Astrocyte (in vitro differentiated cells and primary cell): Measurements from ENCODE around the gene PYURF. TPM values are rescaled to one million over a fixed set of nuclear protein-coding genes. Genes with fewer than 3 reads are reported as not detected.

ENCODE experiments used
- DNase-seq: peaks from one replicate; pipeline ENCODE4 v3.0.0-alpha.2; 2010; ENCODE audit warnings: low read depth
- FAIRE-seq: peaks from 2 replicates; lab custom pipeline; 2011; peaks lifted over from hg19 to GRCh38; lab: Jason Lieb, UNC
- H2AFZ ChIP-seq: 2 replicates; pipeline ENCODE4 v1.6.0; 2012; ENCODE audit warnings: low read depth, low read length, inconsistent platforms
- H3K27ac ChIP-seq: 2 replicates; pipeline ENCODE4 v1.5.1; 2011; ENCODE audit warnings: low read depth, low read length, inconsistent platforms
- H3K27me3 ChIP-seq: 2 replicates; pipeline ENCODE4 v1.6.0; 2011; ENCODE audit warnings: low read length, inconsistent platforms; ENCODE audit not compliant: insufficient read depth
- H3K36me3 ChIP-seq: 2 replicates; pipeline ENCODE4 v1.5.1; 2011; ENCODE audit warnings: low read length, inconsistent platforms; ENCODE audit not compliant: insufficient read depth
- H3K4me1 ChIP-seq: 2 replicates; pipeline ENCODE4 v1.5.1; 2011; ENCODE audit warnings: low read length, inconsistent platforms; ENCODE audit not compliant: insufficient read depth
- H3K4me2 ChIP-seq: 2 replicates; pipeline ENCODE4 v1.6.0; 2012; ENCODE audit warnings: low read length, inconsistent platforms
- H3K4me3 ChIP-seq: 2 replicates; pipeline ENCODE4 v1.5.1; 2011; ENCODE audit warnings: low read depth, mild to moderate bottlenecking, low read length, inconsistent platforms; ENCODE audit not compliant: insufficient read depth
- H3K79me2 ChIP-seq: 2 replicates; pipeline ENCODE4 v1.6.0; 2012; ENCODE audit warnings: mild to moderate bottlenecking, low read length, inconsistent platforms; ENCODE audit not compliant: insufficient read depth
- H3K9ac ChIP-seq: 2 replicates; pipeline ENCODE4 v1.6.0; 2012; ENCODE audit warnings: mild to moderate bottlenecking, low read length, inconsistent platforms
- H3K9me3 ChIP-seq: 2 replicates; pipeline ENCODE4 v1.5.1; 2012; ENCODE audit warnings: low read depth, mild to moderate bottlenecking, low read length, inconsistent platforms; ENCODE audit not compliant: insufficient read depth
- H4K20me1 ChIP-seq: 2 replicates; pipeline ENCODE4 v1.6.0; 2012; ENCODE audit warnings: low read length, inconsistent platforms; ENCODE audit not compliant: insufficient read depth
- H3K27ac Mint-ChIP-seq: one replicate; pipeline ENCODE4 v1.8.0; 2021; ENCODE audit warnings: mild to moderate bottlenecking, mixed read lengths; ENCODE audit not compliant: unreplicated experiment
- H3K27me3 Mint-ChIP-seq: one replicate; pipeline ENCODE4 v1.8.0; 2021; ENCODE audit warnings: low read depth, mixed read lengths; ENCODE audit not compliant: unreplicated experiment
- H3K36me3 Mint-ChIP-seq: one replicate; pipeline ENCODE4 v1.8.0; 2021; ENCODE audit warnings: low read depth, mixed read lengths; ENCODE audit not compliant: unreplicated experiment
- H3K4me1 Mint-ChIP-seq: one replicate; pipeline ENCODE4 v1.8.0; 2021; ENCODE audit warnings: low read depth, mixed read lengths; ENCODE audit not compliant: unreplicated experiment
- H3K4me3 Mint-ChIP-seq: one replicate; pipeline ENCODE4 v1.8.0; 2021; ENCODE audit warnings: mild to moderate bottlenecking, moderate library complexity, mixed read lengths; ENCODE audit not compliant: unreplicated experiment
- H3K9me3 Mint-ChIP-seq: one replicate; pipeline ENCODE4 v1.8.0; 2021; ENCODE audit warnings: mild to moderate bottlenecking, mixed read lengths; ENCODE audit not compliant: unreplicated experiment
- CTCF ChIP-seq: IDR thresholded peaks from 2 replicates; pipeline ENCODE4 v1.5.1; 2011; ENCODE audit warnings: low read depth, mild to moderate bottlenecking, inconsistent platforms, low read length, moderate library complexity; ENCODE audit not compliant: insufficient read depth
- EZH2 ChIP-seq: IDR thresholded peaks from 2 replicates; pipeline ENCODE4 v1.6.1; 2012; ENCODE audit warnings: mild to moderate bottlenecking, low read length, inconsistent platforms; ENCODE audit not compliant: insufficient read depth
- total RNA-seq: library from RNA; stranded (reverse); gene quantifications from 2 replicates; pipeline ENCODE4 v1.2.1, GENCODE V29; 2021

PYURF gene
- total RNA-seq, 1 donor from 2014 or later = 51.6 TPM

- H2AFZ ChIP-seq = no peak overlapping the region
- no peak overlapping the region for H3K4me3 ChIP-seq
- H3K36me3 Mint-ChIP-seq = no peaks in the 10 kb centered on the region
- H3K27me3 ChIP-seq = no peaks in the 10 kb centered on the region
- FAIRE-seq (no peak), DNase-seq (no peak)
- peaks cover 4% of the 10 kb centered on the region for H3K27me3 Mint-ChIP-seq
- no peak overlapping the region for H3K27ac ChIP-seq
- H3K9me3 ChIP-seq = no peaks in the 10 kb centered on the region
- no peak overlapping the region for H3K27ac Mint-ChIP-seq
- H3K4me3 Mint-ChIP-seq = no peak overlapping the region
- no peaks in the 10 kb centered on the region for H3K36me3 ChIP-seq
- H3K79me2 ChIP-seq = no peaks in the 10 kb centered on the region
- H4K20me1 ChIP-seq = no peaks in the 10 kb centered on the region
- no peak overlapping the region for H3K9ac ChIP-seq
- no peak for TF ChIP-seq CTCF
- TF ChIP-seq EZH2 = no peak
- H3K4me1 ChIP-seq = no peaks in the 10 kb centered on the region
- no peaks in the 10 kb centered on the region for H3K9me3 Mint-ChIP-seq
- no peaks in the 10 kb centered on the region for H3K4me1 Mint-ChIP-seq
- H3K4me2 ChIP-seq = no peak overlapping the region
Measured at GRCh38 chr4:88511236-88511635, 12.3 kb downstream of the PYURF start.

DNA sequence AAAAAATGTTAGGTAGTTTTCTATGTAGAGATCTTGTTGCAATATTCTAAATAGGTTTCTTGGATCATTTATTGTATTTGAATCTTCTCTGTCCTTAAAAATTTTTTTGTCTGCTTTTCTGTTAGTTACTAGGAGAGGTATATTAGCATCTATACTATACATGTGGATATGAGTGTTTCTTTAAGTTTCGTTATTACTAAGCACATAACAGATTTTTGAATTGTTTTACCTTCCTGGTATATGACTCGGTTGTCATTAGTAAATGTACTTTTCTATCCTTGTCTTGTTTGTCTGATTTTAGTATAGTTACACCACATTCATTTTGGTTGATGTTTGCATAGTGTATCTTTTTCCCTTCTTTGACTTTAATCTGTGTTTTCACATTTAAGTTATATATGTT, 20.2 kb downstream of the PYURF start:
- H3K9ac ChIP-seq = no peak overlapping the region
- Mint-ChIP-seq H3K27ac (no peak overlapping the region), H3K4me1 (no peaks in the 10 kb centered on the region), H3K27me3 (no peaks in the 10 kb centered on the region), H3K4me3 (no peak overlapping the region), H3K36me3 (peaks cover 3% of the 10 kb centered on the region), H3K9me3 (no peaks in the 10 kb centered on the region)
- H4K20me1 ChIP-seq = no peaks in the 10 kb centered on the region
- H3K36me3 ChIP-seq = no peaks in the 10 kb centered on the region
- H3K9me3 ChIP-seq = no peaks in the 10 kb centered on the region
- H3K27ac ChIP-seq = no peak overlapping the region
- no peaks in the 10 kb centered on the region for H3K4me1 ChIP-seq
- TF ChIP-seq EZH2 (no peak), CTCF (no peak)
- DNase-seq (no peak), FAIRE-seq (no peak)
- H3K4me2 ChIP-seq = no peak overlapping the region
- H3K27me3 ChIP-seq = no peaks in the 10 kb centered on the region
- H3K79me2 ChIP-seq = no peaks in the 10 kb centered on the region
- no peak overlapping the region for H2AFZ ChIP-seq
- no peak overlapping the region for H3K4me3 ChIP-seq

DNA sequence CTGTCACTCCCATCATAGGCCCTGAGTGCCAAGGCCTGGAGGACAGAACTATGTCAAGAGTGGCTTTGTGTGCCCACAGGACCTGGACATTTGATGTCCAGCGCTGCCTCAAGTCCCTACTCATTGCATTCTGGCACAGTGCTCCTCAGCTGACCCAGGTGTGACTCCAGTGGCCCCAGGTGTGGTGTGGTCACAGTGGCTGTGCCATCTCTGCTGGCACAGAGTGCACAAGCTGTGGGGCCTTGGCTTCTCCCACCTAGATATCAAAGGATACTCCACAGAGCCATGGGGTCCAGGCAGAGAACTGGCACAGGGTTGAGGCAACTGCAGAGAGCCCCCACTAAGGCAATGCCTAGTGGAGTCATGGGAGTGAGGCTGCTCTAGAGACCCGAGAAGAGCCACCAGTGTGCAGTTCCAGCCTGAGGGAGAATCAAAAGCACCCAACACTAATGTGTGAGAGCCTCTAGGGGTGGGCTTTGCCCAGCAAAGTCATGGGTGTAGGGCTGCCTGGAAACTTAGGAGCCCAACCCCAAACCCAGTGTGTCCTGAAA, 25.6 kb downstream of the PYURF start:
- H3K4me1 Mint-ChIP-seq = no peaks in the 10 kb centered on the region
- Histone ChIP-seq H2AFZ (no peak overlapping the region), H3K4me2 (no peak overlapping the region), H4K20me1 (no peaks in the 10 kb centered on the region), H3K36me3 (no peaks in the 10 kb centered on the region), H3K9me3 (no peaks in the 10 kb centered on the region), H3K79me2 (no peaks in the 10 kb centered on the region), H3K4me3 (no peak overlapping the region), H3K27me3 (no peaks in the 10 kb centered on the region), H3K9ac (no peak overlapping the region), H3K27ac (no peak overlapping the region), H3K4me1 (no peaks in the 10 kb centered on the region)
- no peak for TF ChIP-seq CTCF
- TF ChIP-seq EZH2 = no peak
- H3K9me3 Mint-ChIP-seq = no peaks in the 10 kb centered on the region
- DNase-seq (no peak), FAIRE-seq (no peak)
- peaks cover 10% of the 10 kb centered on the region for H3K36me3 Mint-ChIP-seq
- H3K4me3 Mint-ChIP-seq = no peak overlapping the region
- H3K27me3 Mint-ChIP-seq = no peaks in the 10 kb centered on the region
- H3K27ac Mint-ChIP-seq = no peak overlapping the region
